HepG2 (cell line): ENCODE data around the gene PHKA2.

Experiments used
- CREB1 ChIP-seq, 2 experiments: fragments of 450-650 bp in 1 of 2; IDR thresholded peaks; 2 replicates each; pipeline ENCODE4 v1.6.1; 2016 to 2017; ENCODE audit warnings: control low read depth in 1 of 2, mild to moderate bottlenecking in 1 of 2, missing compliant biosample characterization in 1 of 2, missing genetic modification characterization in 1 of 2
- HNRNPUL1 ChIP-seq: fragments of 200-400 bp; formaldehyde crosslinking; IDR thresholded peaks from 2 replicates; pipeline ENCODE4 v1.6.1; 2017; ENCODE audit warnings: low read depth, mild to moderate bottlenecking, low read length, moderate library complexity
- NR1H2 ChIP-seq: sonication (generic); formaldehyde crosslinking; IDR thresholded peaks from 2 replicates; pipeline ENCODE4 v1.8.1; 2022; ENCODE audit warnings: low read depth, missing genetic modification reagents, borderline replicate concordance
- PHF20 ChIP-seq: sonication (generic); formaldehyde crosslinking; IDR thresholded peaks from 2 replicates; pipeline ENCODE4 v1.5.0; 2020; ENCODE audit warnings: mild to moderate bottlenecking, missing genetic modification reagents
- POLR2AphosphoS5 ChIP-seq: IDR thresholded peaks from 2 replicates; pipeline ENCODE4 v1.6.1; 2012; ENCODE audit warnings: low read depth, low read length

- TF ChIP-seq HNRNPUL1, result no peak
- TF ChIP-seq PHF20, result no peak
- no peak for TF ChIP-seq POLR2AphosphoS5
- TF ChIP-seq CREB1 (IDR thresholded peaks at IDR 0.05), result no peak
- TF ChIP-seq CREB1 (CRISPR knock-in tag; IDR thresholded peaks at IDR 0.05), result no peak
- TF ChIP-seq NR1H2 (CRISPR knock-in tag), result no peak
Measured at GRCh38 chrX:18883234-18883960, 100.5 kb downstream of the PHKA2 start.
